Lung (tissue), 12 donors: ENCODE results near the gene DOCK3. TPM values are rescaled to one million over a fixed set of nuclear protein-coding genes. Genes with fewer than 3 reads are reported as not detected.
"Not testable (repeated sequence)": the region's sequence is repeated elsewhere in the genome, so short reads cannot be mapped to it uniquely, and the experiment has no call there.

Source experiments
- ATAC-seq: fragments of 200-7000 bp; cut with Tn5 transposase; one replicate; pipeline ENCODE4 v1.9.1; 2020; ENCODE audit warnings: moderate number of reproducible peaks; ENCODE audit not compliant: insufficient read depth, low FRiP score
- DNase-seq, 3 donors: peaks; one replicate each; pipeline ENCODE4 v3.0.0-alpha.2; 2013 to 2017
- H3K27ac ChIP-seq, 2 donors: one replicate each; pipeline ENCODE4 v1.5.1; 2013; ENCODE audit warnings: mild to moderate bottlenecking in 2 of 2, moderate library complexity in 2 of 2, control low read depth in 1 of 2, inconsistent platforms in 1 of 2, low read depth in 1 of 2, low read length in 1 of 2
- H3K27me3 ChIP-seq, 3 donors: one replicate each; pipeline ENCODE4 v1.5.1; 2013; ENCODE audit warnings: low read length in 2 of 3; ENCODE audit not compliant: control insufficient read depth in 3 of 3, insufficient read depth in 3 of 3
- H3K36me3 ChIP-seq, 4 donors: one replicate each; pipeline ENCODE4 v1.5.1; 2013; ENCODE audit warnings: low read length in 4 of 4, mild to moderate bottlenecking in 1 of 4, moderate library complexity in 1 of 4; ENCODE audit not compliant: control insufficient read depth in 4 of 4, insufficient read depth in 4 of 4
- H3K4me1 ChIP-seq, 5 donors: one replicate each; pipeline ENCODE4 v1.5.1; 2013; ENCODE audit warnings: low read length in 5 of 5, mild to moderate bottlenecking in 2 of 5, moderate library complexity in 1 of 5; ENCODE audit not compliant: control insufficient read depth in 5 of 5, insufficient read depth in 5 of 5
- H3K4me3 ChIP-seq: one replicate; pipeline ENCODE4 v1.5.1; 2013; ENCODE audit warnings: mild to moderate bottlenecking, control low read depth, moderate library complexity
- H3K9ac ChIP-seq, 2 donors: one replicate each; pipeline ENCODE4 v1.5.1; 2013; ENCODE audit warnings: low read length in 2 of 2, control low read depth in 1 of 2; ENCODE audit not compliant: insufficient read depth in 1 of 2
- H3K9me3 ChIP-seq, 4 donors: one replicate each; pipeline ENCODE4 v1.5.1; 2013; ENCODE audit warnings: low read length in 3 of 4, mild to moderate bottlenecking in 1 of 4, moderate library complexity in 1 of 4; ENCODE audit not compliant: control insufficient read depth in 4 of 4, insufficient read depth in 3 of 4
- WGBS, 2 donors: extraction: QIAGEN DNeasy Blood & Tissue Kit; methylation state at CpG; one replicate each; pipeline ENCODE4 v1.1.7; 2013; 5-methylcytosine and 5-hydroxymethylcytosine counted together
- polyA plus RNA-seq, 2 donors: library from polyadenylated mRNA; stranded (reverse); fragments of 200-250 nt; gene quantifications; one replicate each; pipeline ENCODE4 v1.2.1, GENCODE V29; 2013
- total RNA-seq, 2 donors: library from RNA; depleted of rRNA in 1 of 2; stranded (reverse); fragments of >200 nt in 1 of 2; gene quantifications; one replicate each; pipeline ENCODE4 v1.2.1, GENCODE V29; 2014 to 2021
- TF ChIP-seq, protein P1 (sequence below): IDR thresholded peaks from 2 replicates; pipeline ENCODE4 v1.5.1; 2012; ENCODE audit warnings: mild to moderate bottlenecking; ENCODE audit errors: control extremely low read depth, extremely low read depth
- donor health status: control.
- donor health status: control.
- donor health status: Bipolar disorder and iron deficiency.
- donor health status: healthy.
- donor health status: DM: yes; HTN: yes; CAD: no.

The DOCK3 gene
- total and polyA plus RNA-seq, 4 donors, result 0.06 to 1.4 (median 0.34) TPM

DNA sequence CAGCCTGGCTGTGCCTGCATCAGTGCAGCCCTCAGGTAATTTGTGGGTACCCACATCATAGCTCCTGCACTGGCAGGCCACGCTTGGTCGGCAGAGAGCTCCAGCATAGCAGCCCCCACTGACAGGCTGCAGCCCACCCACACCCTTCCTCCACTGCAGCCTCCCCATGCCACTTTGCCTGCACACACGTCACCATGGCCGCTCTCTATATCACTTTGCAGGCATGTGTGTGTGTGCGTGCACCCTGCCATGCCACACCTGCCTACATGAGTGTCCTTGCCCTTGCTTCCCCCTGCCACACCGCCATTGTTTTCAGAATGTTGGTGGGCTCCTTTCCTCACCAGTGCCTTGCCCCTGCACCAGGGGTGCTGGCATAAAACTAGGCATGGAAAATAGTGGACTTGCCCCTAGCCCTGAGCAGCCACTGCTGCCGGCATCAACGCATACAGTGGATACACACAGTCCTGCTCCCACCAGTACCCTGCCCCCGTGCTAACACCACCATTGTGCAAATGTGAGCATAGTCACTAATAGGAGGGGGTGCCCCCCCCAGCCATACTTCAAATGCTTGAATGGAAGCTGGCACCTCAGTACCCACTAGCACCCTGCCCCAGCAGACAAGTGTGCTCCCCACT lies 431.6 kb downstream of the DOCK3 start:
- H3K4me3 ChIP-seq, result no peak overlapping the region
- TF ChIP-seq, protein P1, sequence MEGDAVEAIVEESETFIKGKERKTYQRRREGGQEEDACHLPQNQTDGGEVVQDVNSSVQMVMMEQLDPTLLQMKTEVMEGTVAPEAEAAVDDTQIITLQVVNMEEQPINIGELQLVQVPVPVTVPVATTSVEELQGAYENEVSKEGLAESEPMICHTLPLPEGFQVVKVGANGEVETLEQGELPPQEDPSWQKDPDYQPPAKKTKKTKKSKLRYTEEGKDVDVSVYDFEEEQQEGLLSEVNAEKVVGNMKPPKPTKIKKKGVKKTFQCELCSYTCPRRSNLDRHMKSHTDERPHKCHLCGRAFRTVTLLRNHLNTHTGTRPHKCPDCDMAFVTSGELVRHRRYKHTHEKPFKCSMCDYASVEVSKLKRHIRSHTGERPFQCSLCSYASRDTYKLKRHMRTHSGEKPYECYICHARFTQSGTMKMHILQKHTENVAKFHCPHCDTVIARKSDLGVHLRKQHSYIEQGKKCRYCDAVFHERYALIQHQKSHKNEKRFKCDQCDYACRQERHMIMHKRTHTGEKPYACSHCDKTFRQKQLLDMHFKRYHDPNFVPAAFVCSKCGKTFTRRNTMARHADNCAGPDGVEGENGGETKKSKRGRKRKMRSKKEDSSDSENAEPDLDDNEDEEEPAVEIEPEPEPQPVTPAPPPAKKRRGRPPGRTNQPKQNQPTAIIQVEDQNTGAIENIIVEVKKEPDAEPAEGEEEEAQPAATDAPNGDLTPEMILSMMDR, result no peak
- WGBS, 2 donors, result 94 to 95% methylated on average over 9 of the region's 9 CpGs
- peaks cover 0 to 19% (median 0%) of the 10 kb centered on the region in 5 donors for H3K4me1 ChIP-seq
- no peaks in the 10 kb centered on the region for H3K36me3 ChIP-seq
- H3K27me3 ChIP-seq, result no peaks in the 10 kb centered on the region
- DNase-seq, result no peak
- ATAC-seq, result no peak
- no peak overlapping the region for H3K9ac ChIP-seq
- no peak overlapping the region for H3K27ac ChIP-seq
- peaks cover 0 to 12% (median 1%) of the 10 kb centered on the region in 4 donors for H3K9me3 ChIP-seq

DNA sequence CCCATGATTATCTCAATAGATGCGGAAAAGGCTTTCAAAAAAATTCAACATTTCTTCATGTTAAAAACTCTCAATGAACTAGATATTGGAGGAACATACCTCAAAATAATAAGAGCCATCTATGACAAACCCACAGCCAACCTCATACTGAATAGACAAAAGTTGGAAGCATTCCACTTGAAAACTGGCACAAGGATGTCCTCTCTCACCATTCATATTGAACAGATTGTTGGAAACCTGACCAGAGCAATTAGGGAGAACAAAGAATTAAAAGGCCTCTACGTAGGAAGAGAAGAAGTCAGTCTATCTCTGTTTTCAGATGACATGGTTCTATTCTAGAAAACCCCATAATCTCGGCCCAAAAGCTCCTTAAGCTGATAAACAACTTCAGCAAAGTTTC lies 435.9 kb downstream of the DOCK3 start:
- 70 to 89% methylated on average over 3 of the region's 3 CpGs for WGBS, 2 donors
- H3K27me3 ChIP-seq, result no peaks in the 10 kb centered on the region
- TF ChIP-seq, protein P1, result no peak

DNA sequence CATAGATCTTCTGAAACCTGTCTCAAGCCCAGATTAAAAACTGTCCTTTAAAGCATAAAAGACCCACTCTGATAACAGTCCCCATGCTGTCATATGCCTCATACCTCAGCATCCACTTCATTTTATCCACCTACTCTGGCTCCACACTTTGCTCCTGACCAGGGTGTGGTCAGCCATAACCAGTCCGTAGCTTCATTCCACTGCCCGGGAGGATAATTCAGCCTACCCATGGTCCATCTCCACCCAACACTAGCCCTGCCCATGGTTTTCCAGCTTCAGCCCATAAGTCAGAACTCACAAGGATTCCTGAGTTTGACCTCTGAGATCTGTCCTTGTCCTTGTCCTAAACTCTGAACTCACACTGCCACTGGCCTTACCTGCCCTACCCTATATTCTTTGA lies 448.2 kb downstream of the DOCK3 start:
- no peak for DNase-seq
- WGBS, 2 donors, result 93 to 95% methylated on average over 2 of the region's 2 CpGs
- peaks cover 0 to 8% (median 0%) of the 10 kb centered on the region in 4 donors for H3K9me3 ChIP-seq
- no peak for ATAC-seq
- H3K4me1 ChIP-seq, result no peaks in the 10 kb centered on the region
- H3K36me3 ChIP-seq, result no peaks in the 10 kb centered on the region
- TF ChIP-seq, protein P1, result no peak
- H3K27me3 ChIP-seq, result no peaks in the 10 kb centered on the region
- no peak overlapping the region for H3K27ac ChIP-seq
- no peak overlapping the region for H3K4me3 ChIP-seq
- no peak overlapping the region for H3K9ac ChIP-seq

More for the DNA sequence above, 435.9 kb downstream of the DOCK3 start:
- peaks cover 0 to 12% (median 2%) of the 10 kb centered on the region in 4 donors for H3K9me3 ChIP-seq
- H3K36me3 ChIP-seq, result no peaks in the 10 kb centered on the region
- H3K4me1 ChIP-seq, result no peaks in the 10 kb centered on the region
- ATAC-seq (no peak), DNase-seq (no peak)
- H3K27ac ChIP-seq, result no peak overlapping the region
- no peak overlapping the region for H3K9ac ChIP-seq
- no peak overlapping the region for H3K4me3 ChIP-seq

DNA sequence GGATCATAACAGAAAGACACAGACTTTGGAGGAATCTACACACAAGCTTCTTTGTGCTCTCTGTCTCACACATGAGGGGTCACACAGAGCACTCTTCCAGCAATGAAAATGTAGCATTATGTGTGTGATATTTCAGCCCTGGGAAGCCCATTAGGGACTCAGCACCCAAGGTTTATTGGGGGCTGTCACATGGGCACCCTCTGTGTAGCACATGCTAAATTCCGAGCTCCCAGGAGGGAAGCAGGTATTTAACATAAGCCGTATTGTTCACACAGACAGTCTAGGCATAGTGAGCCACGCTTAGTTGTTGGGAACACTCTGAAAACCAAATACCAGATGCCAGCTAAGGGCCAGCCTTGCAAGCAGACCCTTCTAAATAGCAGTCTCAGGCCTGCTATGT lies 448.8 kb downstream of the DOCK3 start:
- Histone ChIP-seq H3K36me3 (no peaks in the 10 kb centered on the region), H3K9ac (no peak overlapping the region), H3K27ac (no peak overlapping the region), H3K4me3 (no peak overlapping the region), H3K27me3 (no peaks in the 10 kb centered on the region), H3K9me3 (peaks cover 0 to 8% (median 0%) of the 10 kb centered on the region in 4 donors), H3K4me1 (no peaks in the 10 kb centered on the region)
- DNase-seq (no peak), ATAC-seq (no peak)
- WGBS, 2 donors, result 84 to 92% methylated on average over 3 of the region's 3 CpGs
- TF ChIP-seq, protein P1, result no peak

DNA sequence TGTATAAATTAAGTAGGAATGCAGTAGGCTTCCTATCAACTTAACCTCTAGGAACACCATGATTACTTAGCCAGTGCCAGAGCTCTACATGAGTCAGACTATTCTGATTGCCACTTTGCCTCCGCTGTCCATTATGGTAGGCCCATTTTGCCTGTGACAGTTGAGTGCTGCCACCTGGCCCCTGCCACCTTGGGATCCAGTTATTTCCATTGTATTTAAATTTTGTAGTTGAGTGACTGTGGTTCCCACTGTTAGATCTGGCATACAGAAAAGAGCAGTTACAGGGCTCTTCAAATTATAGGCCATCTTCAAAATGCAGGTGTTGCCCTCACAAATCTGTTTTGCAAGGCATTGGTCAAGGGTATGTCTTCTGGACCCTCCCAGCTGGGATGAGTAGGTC lies 456.9 kb downstream of the DOCK3 start:
- not testable (repeated sequence) for DNase-seq, H3K27ac ChIP-seq, H3K4me1 ChIP-seq, H3K9ac ChIP-seq, H3K4me3 ChIP-seq, H3K36me3 ChIP-seq, ATAC-seq, H3K27me3 ChIP-seq
- WGBS, 2 donors, result 96 to 100% methylated on average over 1 of the region's 1 CpG
- H3K9me3 ChIP-seq, result peaks cover 0 to 17% (median 2%) of the 10 kb centered on the region in 4 donors
